HepG2 (cell line): ENCODE measurements around the gene SLAMF6. TPM values are rescaled to one million over a fixed set of nuclear protein-coding genes. Genes with fewer than 3 reads are reported as not detected.

ENCODE experiments used
- ATF1 ChIP-seq: IDR thresholded peaks from 2 replicates; pipeline ENCODE4 v1.6.1; 2016; ENCODE audit warnings: mild to moderate bottlenecking, control low read depth
- ATF7 ChIP-seq, 2 experiments: fragments of 450-650 bp in 1 of 2; sonication (generic) in 1 of 2; formaldehyde crosslinking in 1 of 2; IDR thresholded peaks; 2 replicates each; pipeline versions ENCODE4 v1.4.0 to v1.6.1; 2016 to 2020; ENCODE audit warnings: antibody characterized with exemption in 1 of 2, mild to moderate bottlenecking in 1 of 2, missing genetic modification reagents in 1 of 2
- BRD4 ChIP-seq: sonication (generic); formaldehyde crosslinking; IDR thresholded peaks from 2 replicates; pipeline ENCODE4 v1.4.0; 2020; ENCODE audit warnings: missing genetic modification reagents
- CCDC6 ChIP-seq: sonication (generic); formaldehyde crosslinking; IDR thresholded peaks from 2 replicates; pipeline ENCODE4 v1.8.1; 2022; ENCODE audit warnings: mild to moderate bottlenecking, missing genetic modification reagents, moderate library complexity
- GATAD2A ChIP-seq: IDR thresholded peaks from 2 replicates; pipeline ENCODE4 v1.6.1; 2016
- HMGA1 ChIP-seq: sonication (generic); formaldehyde crosslinking; conservative IDR thresholded peaks from 2 replicates; pipeline ENCODE4 v1.4.0; 2020; ENCODE audit warnings: missing genetic modification reagents
- NCOR1 ChIP-seq: fragments of 200-600 bp; sonication (generic); IDR thresholded peaks from 2 replicates; pipeline ENCODE4 v1.7.0; 2017; ENCODE audit warnings: antibody characterized with exemption, low read length, borderline replicate concordance
- PHF21A ChIP-seq: sonication (generic); formaldehyde crosslinking; IDR thresholded peaks from 2 replicates; pipeline ENCODE4 v1.5.0; 2020; ENCODE audit warnings: mild to moderate bottlenecking, missing genetic modification reagents
- RARG ChIP-seq: sonication (generic); formaldehyde crosslinking; IDR thresholded peaks from 2 replicates; pipeline ENCODE4 v1.4.0; 2020; ENCODE audit warnings: low read depth, mild to moderate bottlenecking, missing genetic modification reagents
- SALL1 ChIP-seq: sonication (generic); formaldehyde crosslinking; IDR thresholded peaks from 2 replicates; pipeline ENCODE4 v1.8.0; 2022; ENCODE audit warnings: mild to moderate bottlenecking, missing genetic modification reagents
- SALL2 ChIP-seq: sonication (generic); formaldehyde crosslinking; IDR thresholded peaks from 2 replicates; pipeline ENCODE4 v1.8.1; 2023; ENCODE audit warnings: mild to moderate bottlenecking, missing genetic modification reagents, inconsistent platforms
- SOX5 ChIP-seq: IDR thresholded peaks from 2 replicates; pipeline ENCODE4 v1.6.1; 2016; ENCODE audit warnings: borderline replicate concordance
- SP4 ChIP-seq: sonication (generic); formaldehyde crosslinking; IDR thresholded peaks from 2 replicates; pipeline ENCODE4 v1.8.1; 2023; ENCODE audit warnings: mild to moderate bottlenecking, missing genetic modification reagents
- STAG1 ChIP-seq: sonication (generic); formaldehyde crosslinking; IDR thresholded peaks from 2 replicates; pipeline ENCODE4 v1.4.0; 2020; ENCODE audit warnings: missing genetic modification reagents
- THAP8 ChIP-seq: sonication (generic); formaldehyde crosslinking; IDR thresholded peaks from 2 replicates; pipeline ENCODE4 v1.5.1; 2020; ENCODE audit warnings: missing genetic modification reagents, mild to moderate bottlenecking, borderline replicate concordance
- ZC3H13 ChIP-seq: sonication (generic); formaldehyde crosslinking; IDR thresholded peaks from 2 replicates; pipeline ENCODE4 v1.8.1; 2023; ENCODE audit warnings: mild to moderate bottlenecking, missing genetic modification reagents, moderate library complexity
- ZNF281 ChIP-seq: sonication (generic); formaldehyde crosslinking; IDR thresholded peaks from 2 replicates; pipeline ENCODE4 v1.4.0; 2020; ENCODE audit warnings: missing genetic modification reagents, borderline replicate concordance
- ZNF569 ChIP-seq: sonication (generic); formaldehyde crosslinking; IDR thresholded peaks from 2 replicates; pipeline ENCODE4 v1.5.0; 2020; ENCODE audit warnings: mild to moderate bottlenecking, missing genetic modification reagents, moderate library complexity, borderline replicate concordance
- ZNF598 ChIP-seq: sonication (generic); formaldehyde crosslinking; IDR thresholded peaks from 2 replicates; pipeline ENCODE4 v1.5.1; 2020; ENCODE audit warnings: mild to moderate bottlenecking, missing genetic modification reagents, borderline replicate concordance
- ZNF687 ChIP-seq: sonication (generic); formaldehyde crosslinking; IDR thresholded peaks from 2 replicates; pipeline ENCODE4 v1.5.1; 2020; ENCODE audit warnings: mild to moderate bottlenecking, missing genetic modification reagents, moderate library complexity
- polyA plus RNA-seq, 8 experiments: library from polyadenylated mRNA; depleted of rRNA in 3 of 8; stranded (reverse) in 7 of 8; unstranded in 1 of 8; fragments of >200 nt; fragmentation: Illumina TruSeq in 4 of 8; extraction: Trizol in 4 of 8; gene quantifications; 2 replicates each; pipeline versions ENCODE4 v1.2.1 to v1.2.3, GENCODE V29; 2011 to 2016; ENCODE audit warnings: low read depth in 4 of 8, missing spikeins in 1 of 8, mixed read lengths in 1 of 8; ENCODE audit not compliant: insufficient read depth in 1 of 8
- total RNA-seq, 5 experiments: library from RNA; depleted of rRNA; stranded (reverse); fragments of >200 nt; fragmentation: Illumina TruSeq; extraction: Trizol; gene quantifications; 2 replicates each; pipeline ENCODE4 v1.2.3, GENCODE V29; 2016; ENCODE audit warnings: low read depth in 1 of 5
- TF ChIP-seq, protein P1 (sequence below): sonication (generic); formaldehyde crosslinking; IDR thresholded peaks from 2 replicates; pipeline ENCODE4 v1.4.0; 2020; ENCODE audit warnings: missing genetic modification reagents, borderline replicate concordance

Gene SLAMF6
- total and polyA plus RNA-seq, 2 of the 13 experiments (the other 11 are each of a cell fraction or from before 2014, with no cell fraction given), result not detected

- TF ChIP-seq ZNF281 (CRISPR knock-in tag), result no peak
- no peak for TF ChIP-seq STAG1 (CRISPR knock-in tag)
- no peak for TF ChIP-seq SP4
- TF ChIP-seq NCOR1, result peak; percentile 44; the same call in 1 of the 2 replicates
- TF ChIP-seq ATF1, result no peak
- TF ChIP-seq BRD4, result no peak
- TF ChIP-seq CCDC6 (CRISPR knock-in tag), result no peak
- TF ChIP-seq SALL2 (CRISPR knock-in tag), result no peak
- no peak for TF ChIP-seq ZNF598 (CRISPR knock-in tag)
- TF ChIP-seq SALL1, result peak; percentile 39; the same call in 1 of the 2 replicates
- peak; percentile 25; the same call in 1 of the 2 replicates for TF ChIP-seq SOX5 (CRISPR knock-in tag)
- TF ChIP-seq ZNF687 (CRISPR knock-in tag), result no peak
- TF ChIP-seq RARG (CRISPR knock-in tag), result no peak
- TF ChIP-seq HMGA1 (CRISPR knock-in tag), result no peak
- TF ChIP-seq PHF21A (CRISPR knock-in tag), result peak; percentile 41; the same call in 1 of the 2 replicates
- no peak for TF ChIP-seq ATF7 (IDR thresholded peaks at IDR 0.05)
- TF ChIP-seq ATF7 (CRISPR knock-in tag; IDR thresholded peaks at IDR 0.05), result no peak
- TF ChIP-seq THAP8 (CRISPR knock-in tag), result no peak
- no peak for TF ChIP-seq ZNF569 (CRISPR knock-in tag)
- no peak for TF ChIP-seq ZC3H13 (CRISPR knock-in tag)
- TF ChIP-seq, protein P1, sequence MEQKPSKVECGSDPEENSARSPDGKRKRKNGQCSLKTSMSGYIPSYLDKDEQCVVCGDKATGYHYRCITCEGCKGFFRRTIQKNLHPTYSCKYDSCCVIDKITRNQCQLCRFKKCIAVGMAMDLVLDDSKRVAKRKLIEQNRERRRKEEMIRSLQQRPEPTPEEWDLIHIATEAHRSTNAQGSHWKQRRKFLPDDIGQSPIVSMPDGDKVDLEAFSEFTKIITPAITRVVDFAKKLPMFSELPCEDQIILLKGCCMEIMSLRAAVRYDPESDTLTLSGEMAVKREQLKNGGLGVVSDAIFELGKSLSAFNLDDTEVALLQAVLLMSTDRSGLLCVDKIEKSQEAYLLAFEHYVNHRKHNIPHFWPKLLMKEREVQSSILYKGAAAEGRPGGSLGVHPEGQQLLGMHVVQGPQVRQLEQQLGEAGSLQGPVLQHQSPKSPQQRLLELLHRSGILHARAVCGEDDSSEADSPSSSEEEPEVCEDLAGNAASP (CRISPR knock-in tag), result no peak
- peak; percentile 60; the same call in 1 of the 2 replicates for TF ChIP-seq GATAD2A (CRISPR knock-in tag)
Measured at GRCh38 chr1:160538985-160539651, 16.1 kb upstream of the SLAMF6 start (continued).
